ENCODE data around the gene BTRC.

- TF ChIP-seq SIN3A (IDR thresholded peaks at IDR 0.05; ENCODE audit: low read depth) (no peak), SP1 (IDR thresholded peaks at IDR 0.05; ENCODE audit: low read depth) (no peak), POLR2A (IDR thresholded peaks at IDR 0.05; ENCODE audit: borderline replicate concordance, extremely low read depth, insufficient read depth, insufficient read length) (no peak), EZH2 (IDR thresholded peaks at IDR 0.05) (no peak), JUND (IDR thresholded peaks at IDR 0.05) (no peak), CEBPB (IDR thresholded peaks at IDR 0.05; ENCODE audit: low read depth) (no peak; the same call in 1 of the 2 replicates), YY1 (IDR thresholded peaks at IDR 0.05; ENCODE audit: extremely low read depth, insufficient replicate concordance, low read depth, low read length) (no peak), SRF (IDR thresholded peaks at IDR 0.05; ENCODE audit: low read depth) (no peak), POLR2AphosphoS5 (IDR thresholded peaks at IDR 0.05; ENCODE audit: low read depth, low read length) (no peak)
- TF ChIP-seq, protein P1, sequence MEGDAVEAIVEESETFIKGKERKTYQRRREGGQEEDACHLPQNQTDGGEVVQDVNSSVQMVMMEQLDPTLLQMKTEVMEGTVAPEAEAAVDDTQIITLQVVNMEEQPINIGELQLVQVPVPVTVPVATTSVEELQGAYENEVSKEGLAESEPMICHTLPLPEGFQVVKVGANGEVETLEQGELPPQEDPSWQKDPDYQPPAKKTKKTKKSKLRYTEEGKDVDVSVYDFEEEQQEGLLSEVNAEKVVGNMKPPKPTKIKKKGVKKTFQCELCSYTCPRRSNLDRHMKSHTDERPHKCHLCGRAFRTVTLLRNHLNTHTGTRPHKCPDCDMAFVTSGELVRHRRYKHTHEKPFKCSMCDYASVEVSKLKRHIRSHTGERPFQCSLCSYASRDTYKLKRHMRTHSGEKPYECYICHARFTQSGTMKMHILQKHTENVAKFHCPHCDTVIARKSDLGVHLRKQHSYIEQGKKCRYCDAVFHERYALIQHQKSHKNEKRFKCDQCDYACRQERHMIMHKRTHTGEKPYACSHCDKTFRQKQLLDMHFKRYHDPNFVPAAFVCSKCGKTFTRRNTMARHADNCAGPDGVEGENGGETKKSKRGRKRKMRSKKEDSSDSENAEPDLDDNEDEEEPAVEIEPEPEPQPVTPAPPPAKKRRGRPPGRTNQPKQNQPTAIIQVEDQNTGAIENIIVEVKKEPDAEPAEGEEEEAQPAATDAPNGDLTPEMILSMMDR (IDR thresholded peaks at IDR 0.05 in 2 of 3, conservative IDR thresholded peaks at IDR 0.05 in 1 of 3; ENCODE audit: borderline replicate concordance in 1 of 3, insufficient read depth in 1 of 3, low read depth in 2 of 3, low read length in 2 of 3): peak; percentile 78 to 96 (median 84)
Observed at GRCh38 chr10:101441541-101442455, 87.8 kb downstream of the BTRC start.

Data from HCT116 (cell line).